ENCODE measurements around the gene EIF4G3. TPM values are rescaled to one million over a fixed set of nuclear protein-coding genes. Genes with fewer than 3 reads are reported as not detected.

The EIF4G3 gene
- total and polyA plus RNA-seq, 2 of the 8 experiments (the other 6 are each of a cell fraction or from before 2014, with no cell fraction given), result 47.5 to 66.6 TPM

- no peak for TF ChIP-seq RNF2 (IDR thresholded peaks at IDR 0.05; ENCODE audit: borderline replicate concordance, low read depth, low read length, missing control alignments, poor library complexity, severe bottlenecking)
Measured at GRCh38 chr1:21067551-21068227, 109.0 kb downstream of the EIF4G3 start (continued).
